Loucy (cell line): ENCODE measurements around the gene SLC3A2.
A peak's percentile ranks its signal among the peaks of the same experiment; 100 is the strongest.

Experiments
- H2AFZ ChIP-seq: fragments of 200-600 bp; sonication (generic); 2 replicates; pipeline ENCODE4 v1.6.0; 2016; ENCODE audit warnings: antibody characterized with exemption, mild to moderate bottlenecking, low read length, moderate library complexity
- H3F3A ChIP-seq: fragments of 200-600 bp; 2 replicates; pipeline ENCODE4 v1.6.0; 2016; ENCODE audit warnings: antibody characterized with exemption, low read depth, mild to moderate bottlenecking
- H3K27me3 ChIP-seq: fragments of 200-600 bp; sonication (generic); 2 replicates; pipeline ENCODE4 v1.6.1; 2014; ENCODE audit warnings: low read length, mild to moderate bottlenecking; ENCODE audit not compliant: insufficient read depth, poor library complexity, severe bottlenecking
- H3K36me3 ChIP-seq: fragments of 200-600 bp; sonication (generic); 2 replicates; pipeline ENCODE4 v1.6.1; 2016; ENCODE audit warnings: low read length; ENCODE audit not compliant: insufficient read depth
- H3K4me1 ChIP-seq: fragments of 200-600 bp; sonication (generic); 2 replicates; pipeline ENCODE4 v1.5.1; 2014; ENCODE audit warnings: low read length, mild to moderate bottlenecking; ENCODE audit not compliant: insufficient read depth, poor library complexity, severe bottlenecking
- H3K4me2 ChIP-seq: fragments of 200-600 bp; sonication (generic); 2 replicates; pipeline ENCODE4 v1.6.0; 2014; ENCODE audit warnings: antibody characterized with exemption, low read length, low read depth, mild to moderate bottlenecking; ENCODE audit not compliant: poor library complexity, severe bottlenecking
- H3K4me3 ChIP-seq: fragments of 200-600 bp; sonication (generic); 2 replicates; pipeline ENCODE4 v1.5.1; 2014; ENCODE audit warnings: low read length, mild to moderate bottlenecking, mixed read lengths; ENCODE audit not compliant: poor library complexity, severe bottlenecking
- H3K79me2 ChIP-seq: fragments of 200-600 bp; sonication (generic); 2 replicates; pipeline ENCODE4 v1.6.1; 2014; ENCODE audit warnings: low read length; ENCODE audit not compliant: insufficient read depth
- H3K9ac ChIP-seq: fragments of 200-600 bp; sonication (generic); 2 replicates; pipeline ENCODE4 v1.6.0; 2014; ENCODE audit warnings: mild to moderate bottlenecking, low read depth, low read length, moderate library complexity; ENCODE audit not compliant: poor library complexity, severe bottlenecking
- H3K9me2 ChIP-seq: fragments of 200-600 bp; sonication (generic); replicated peaks from 2 replicates; pipeline ENCODE4 v1.6.1; 2016; ENCODE audit warnings: low read depth, low read length, mixed read lengths
- H3K9me3 ChIP-seq: fragments of 200-600 bp; sonication (generic); 2 replicates; pipeline ENCODE4 v1.6.1; 2014; ENCODE audit warnings: mild to moderate bottlenecking, antibody characterized with exemption, low read length, low read depth; ENCODE audit not compliant: insufficient read depth
- H4K20me1 ChIP-seq: fragments of 200-600 bp; sonication (generic); 2 replicates; pipeline ENCODE4 v1.6.0; 2014; ENCODE audit warnings: antibody characterized with exemption, low read length, mild to moderate bottlenecking; ENCODE audit not compliant: insufficient read depth, poor library complexity, severe bottlenecking
- CTCF ChIP-seq: fragments of 200-600 bp; sonication (generic); conservative IDR thresholded peaks from 2 replicates; pipeline ENCODE4 v1.5.1; 2014; ENCODE audit warnings: mild to moderate bottlenecking, antibody characterized with exemption, low read length
- EZH2phosphoT487 ChIP-seq: fragments of 200-600 bp; IDR thresholded peaks from 2 replicates; pipeline ENCODE4 v1.6.1; 2018; ENCODE audit warnings: antibody characterized with exemption, mild to moderate bottlenecking, moderate library complexity, borderline replicate concordance

SLC3A2 gene

GRCh38 chr11:62854825-62855570, 25.7 kb upstream of the SLC3A2 start:
- TF ChIP-seq CTCF (no peak), EZH2phosphoT487 (no peak)
- Histone ChIP-seq H3K79me2 (peaks cover 78% of the 10 kb centered on the region), H3K9ac (peak overlapping the region; percentile 99), H4K20me1 (peaks cover 43% of the 10 kb centered on the region), H2AFZ (no peak overlapping the region), H3K36me3 (peaks cover 40% of the 10 kb centered on the region), H3K9me3 (no peaks in the 10 kb centered on the region), H3K27me3 (peaks cover 11% of the 10 kb centered on the region), H3F3A (peaks cover 25% of the 10 kb centered on the region; the same call in 1 of the 2 replicates), H3K4me2 (peak overlapping the region; percentile 98), H3K9me2 (no peaks in the 10 kb centered on the region), H3K4me3 (peak overlapping the region; percentile 90), H3K4me1 (peaks cover 43% of the 10 kb centered on the region)

GRCh38 chr11:62855571-62856332, 24.9 kb upstream of the SLC3A2 start:
- Histone ChIP-seq H3K9me3 (no peaks in the 10 kb centered on the region), H3K9ac (peak overlapping the region; percentile 99), H3K4me3 (peak overlapping the region; percentile 90), H3K27me3 (peaks cover 11% of the 10 kb centered on the region), H4K20me1 (peaks cover 43% of the 10 kb centered on the region), H3K79me2 (peaks cover 78% of the 10 kb centered on the region), H2AFZ (peak overlapping the region; percentile 79), H3F3A (peaks cover 22% of the 10 kb centered on the region; the same call in 1 of the 2 replicates), H3K4me2 (peak overlapping the region; percentile 98), H3K9me2 (no peaks in the 10 kb centered on the region), H3K36me3 (peaks cover 40% of the 10 kb centered on the region), H3K4me1 (peaks cover 43% of the 10 kb centered on the region)
- TF ChIP-seq CTCF (no peak), EZH2phosphoT487 (no peak)

- H3K9ac ChIP-seq, result peak overlapping the region; percentile 99
Measured at GRCh38 chr11:62856333-62856895, 24.3 kb upstream of the SLC3A2 start.

More at GRCh38 chr11:62856333-62856895, 24.3 kb upstream of the SLC3A2 start:
- Histone ChIP-seq H3K4me1 (peaks cover 49% of the 10 kb centered on the region), H3K79me2 (peaks cover 78% of the 10 kb centered on the region), H3K27me3 (peaks cover 11% of the 10 kb centered on the region), H3K9me2 (no peaks in the 10 kb centered on the region), H2AFZ (peak overlapping the region; percentile 79), H4K20me1 (peaks cover 42% of the 10 kb centered on the region), H3K9me3 (no peaks in the 10 kb centered on the region), H3K36me3 (peaks cover 38% of the 10 kb centered on the region), H3K4me2 (peak overlapping the region; percentile 88), H3F3A (peaks cover 20% of the 10 kb centered on the region; the same call in 1 of the 2 replicates), H3K4me3 (peak overlapping the region; percentile 90)
- TF ChIP-seq EZH2phosphoT487 (no peak), CTCF (no peak)
